Cardiac septum (tissue), 1 donor: ENCODE results near the gene GOPC. TPM values are rescaled to one million over a fixed set of nuclear protein-coding genes. Genes with fewer than 3 reads are reported as not detected.
"Not testable (repeated sequence)": the region's sequence is repeated elsewhere in the genome, so short reads cannot be mapped to it uniquely, and the experiment has no call there.

Experiments used
- DNase-seq: peaks from one replicate; pipeline ENCODE4 v3.0.0-alpha.2; 2020; ENCODE audit warnings: low spot score
- intact Hi-C: fragments of 100-400 bp; cut with DNase I; formaldehyde crosslinking; loops from one replicate; pipeline ENCODE4 v1.14.0; 2022
- total RNA-seq: library from RNA; stranded (reverse); fragmentation: NEBNext Ultra II Directional; extraction: Animal tissue kit (Norgen Biotek cat#: 25700); gene quantifications from one replicate; pipeline ENCODE4 v1.2.1, GENCODE V29; 2021
- donor health status: DM: no; HTN: no; CAD: no.

The GOPC gene
- total RNA-seq, 1 donor from 2014 or later: 27.5 TPM

- intact Hi-C loops: no loop called here
- DNase-seq: no peak
Measured at GRCh38 chr6:117530467-117531242, 71.7 kb downstream of the GOPC start.

GRCh38 chr6:117525607-117526006 lies 76.7 kb downstream of the GOPC start:
- intact Hi-C loops: no loop called here
- no peak for DNase-seq

- DNase-seq: no peak
- intact Hi-C loops: no loop called here
Measured at GRCh38 chr6:117521791-117522502, 80.4 kb downstream of the GOPC start.

GRCh38 chr6:117520603-117521395 lies 81.5 kb downstream of the GOPC start:
- no peak for DNase-seq
- intact Hi-C loops: no loop called here

GRCh38 chr6:117518870-117519269 lies 83.4 kb downstream of the GOPC start:
- intact Hi-C loops: no loop called here
- no peak for DNase-seq

- intact Hi-C loops, DNase-seq: not testable (repeated sequence)
Measured at GRCh38 chr6:117517995-117518394, 84.3 kb downstream of the GOPC start.

- no peak for DNase-seq
- intact Hi-C loops: no loop called here
Measured at GRCh38 chr6:117515326-117515725, 87.0 kb downstream of the GOPC start.

- intact Hi-C loops: no loop called here
- no peak for DNase-seq
Measured at GRCh38 chr6:117514655-117515054, 87.7 kb downstream of the GOPC start.

GRCh38 chr6:117513778-117514365 lies 88.4 kb downstream of the GOPC start:
- intact Hi-C loops: no loop called here
- no peak for DNase-seq

- intact Hi-C loops: no loop called here
- DNase-seq: no peak
Measured at GRCh38 chr6:117512987-117513573, 89.2 kb downstream of the GOPC start.

GRCh38 chr6:117512056-117512828 lies 90.1 kb downstream of the GOPC start:
- intact Hi-C loops: no loop called here
- DNase-seq: no peak

Other genes starting within 250 kb of the GOPC start
- gene ROS1, start 176.6 kb downstream of the GOPC start, total RNA-seq: 0.05 TPM
- 3.8 TPM for gene DCBLD1, start 119.8 kb downstream of the GOPC start, total RNA-seq
- gene NUS1, start 73.0 kb upstream of the GOPC start, total RNA-seq: 18.0 TPM